Tibial artery (tissue), 4 donors: ENCODE measurements around the gene KRT4.

ENCODE experiments used
- DNase-seq, 2 donors: peaks; one replicate each; pipeline ENCODE4 v3.0.0-alpha.2; 2019
- H3K27ac ChIP-seq, 2 donors: fragments of 200-600 bp; sonication (generic) in 1 of 2; 1 replicate in 1 of 2; 2 replicates in 1 of 2; pipeline ENCODE4 v1.5.1; 2018 to 2019; ENCODE audit warnings: mild to moderate bottlenecking in 1 of 2
- H3K27me3 ChIP-seq, 2 donors: fragments of 200-600 bp; sonication (generic) in 1 of 2; one replicate each; pipeline versions ENCODE4 v1.5.1 to v1.6.0; 2016 to 2019
- H3K36me3 ChIP-seq, 3 donors: fragments of 200-600 bp; sonication (generic) in 2 of 3; one replicate each; pipeline ENCODE4 v1.5.1; 2016 to 2019; ENCODE audit warnings: mild to moderate bottlenecking in 2 of 3
- H3K4me1 ChIP-seq, 4 donors: fragments of 200-600 bp; sonication (generic) in 2 of 4; 1 replicate in 3 of 4; 2 replicates in 1 of 4; pipeline ENCODE4 v1.5.1; 2016 to 2019
- H3K4me3 ChIP-seq, 2 donors: fragments of 200-600 bp; sonication (generic) in 1 of 2; 1 replicate in 1 of 2; 2 replicates in 1 of 2; pipeline ENCODE4 v1.5.1; 2018 to 2019; ENCODE audit warnings: mild to moderate bottlenecking in 2 of 2
- H3K9me3 ChIP-seq, 3 donors: fragments of 200-600 bp; sonication (generic) in 1 of 3; one replicate each; pipeline ENCODE4 v1.5.1; 2016 to 2019
- intact Hi-C: fragments of 100-400 bp; cut with DNase I; formaldehyde crosslinking; loops from one replicate; pipeline ENCODE4 v1.15.0; 2023; ENCODE audit warnings: low total_unique reads
- TF ChIP-seq, protein P1 (sequence below), 2 experiments: fragments of 200-600 bp in 1 of 2; fragments of 450-650 bp in 1 of 2; IDR thresholded peaks; one replicate each; pipeline ENCODE4 v1.5.1; 2017 to 2019; ENCODE audit warnings: antibody characterized with exemption in 2 of 2, mild to moderate bottlenecking in 1 of 2, moderate library complexity in 1 of 2

The KRT4 gene

DNA sequence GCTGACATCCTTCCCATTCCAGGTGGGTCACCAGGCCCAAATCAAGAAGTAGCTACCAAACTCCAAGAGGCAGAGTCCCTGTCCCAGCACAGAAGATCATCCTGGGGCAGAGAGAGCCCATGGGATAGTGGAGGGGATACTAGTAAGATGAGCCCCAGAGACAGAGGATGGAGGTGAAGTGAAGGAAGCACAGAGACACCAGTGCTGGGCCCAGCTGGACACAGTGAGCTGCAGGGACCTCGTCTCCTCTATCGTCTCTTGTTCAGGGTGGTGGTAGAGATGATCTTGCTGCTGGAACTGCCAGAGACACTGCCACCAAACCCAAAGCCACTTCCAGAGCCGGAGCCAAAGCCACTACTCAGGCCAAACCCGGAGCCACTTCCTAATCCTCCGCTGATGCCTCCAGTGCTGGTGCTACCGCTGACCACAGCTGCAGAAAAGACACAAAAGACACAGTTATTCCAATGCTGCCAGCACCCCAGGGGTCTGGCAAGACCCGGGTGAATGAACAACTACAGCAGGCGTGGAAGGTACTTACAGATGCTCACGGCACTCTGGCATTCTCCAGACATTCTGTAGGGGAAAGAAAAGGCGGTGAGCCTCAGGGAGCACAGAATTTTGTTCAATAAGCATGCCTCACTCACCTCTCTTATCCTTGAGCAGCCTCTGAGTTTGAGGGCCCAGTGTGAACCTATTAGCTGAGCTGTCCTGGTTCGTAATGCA lies 6.9 kb downstream of the KRT4 start:
- TF ChIP-seq, protein P1, sequence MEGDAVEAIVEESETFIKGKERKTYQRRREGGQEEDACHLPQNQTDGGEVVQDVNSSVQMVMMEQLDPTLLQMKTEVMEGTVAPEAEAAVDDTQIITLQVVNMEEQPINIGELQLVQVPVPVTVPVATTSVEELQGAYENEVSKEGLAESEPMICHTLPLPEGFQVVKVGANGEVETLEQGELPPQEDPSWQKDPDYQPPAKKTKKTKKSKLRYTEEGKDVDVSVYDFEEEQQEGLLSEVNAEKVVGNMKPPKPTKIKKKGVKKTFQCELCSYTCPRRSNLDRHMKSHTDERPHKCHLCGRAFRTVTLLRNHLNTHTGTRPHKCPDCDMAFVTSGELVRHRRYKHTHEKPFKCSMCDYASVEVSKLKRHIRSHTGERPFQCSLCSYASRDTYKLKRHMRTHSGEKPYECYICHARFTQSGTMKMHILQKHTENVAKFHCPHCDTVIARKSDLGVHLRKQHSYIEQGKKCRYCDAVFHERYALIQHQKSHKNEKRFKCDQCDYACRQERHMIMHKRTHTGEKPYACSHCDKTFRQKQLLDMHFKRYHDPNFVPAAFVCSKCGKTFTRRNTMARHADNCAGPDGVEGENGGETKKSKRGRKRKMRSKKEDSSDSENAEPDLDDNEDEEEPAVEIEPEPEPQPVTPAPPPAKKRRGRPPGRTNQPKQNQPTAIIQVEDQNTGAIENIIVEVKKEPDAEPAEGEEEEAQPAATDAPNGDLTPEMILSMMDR (IDR thresholded peaks at IDR 0.05) = no peak
- H3K27ac ChIP-seq = no peak overlapping the region
- H3K9me3 ChIP-seq = no peaks in the 10 kb centered on the region
- intact Hi-C loops = no loop called here
- H3K36me3 ChIP-seq = no peaks in the 10 kb centered on the region
- no peak for DNase-seq
- no peaks in the 10 kb centered on the region for H3K4me1 ChIP-seq
- no peak overlapping the region for H3K4me3 ChIP-seq
- peaks cover 0 to 6% of the 10 kb centered on the region in 2 donors for H3K27me3 ChIP-seq

DNA sequence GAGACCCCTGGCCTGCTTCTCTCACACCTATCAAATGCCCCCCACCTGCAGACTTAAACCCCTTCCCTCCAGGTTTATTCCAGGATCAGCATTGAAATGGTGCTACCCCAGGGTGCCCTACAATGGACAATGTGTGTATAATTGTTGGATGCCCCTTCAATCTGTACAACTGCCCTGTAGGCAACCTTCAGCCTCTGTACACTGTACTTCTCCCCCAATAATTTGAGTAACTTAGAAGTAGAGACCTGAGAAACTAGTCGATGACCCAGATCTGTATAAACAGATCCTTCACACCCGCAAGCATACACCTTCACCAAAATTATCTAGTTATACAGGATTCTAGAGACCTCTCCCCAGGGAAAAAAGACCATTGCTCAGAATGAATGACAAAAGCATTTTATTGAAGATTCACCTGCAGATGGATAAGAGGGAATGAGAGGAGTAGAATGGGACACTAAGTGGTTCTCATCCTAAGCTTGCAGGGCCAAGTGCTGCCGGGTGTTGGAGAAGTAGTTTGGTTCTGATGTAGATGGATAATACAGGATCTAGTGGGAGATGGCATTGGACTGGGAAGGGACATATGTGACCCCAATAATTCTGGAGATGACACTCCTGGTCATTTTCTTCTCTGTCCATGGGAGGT lies 7.6 kb downstream of the KRT4 start:
- peaks cover 0 to 6% of the 10 kb centered on the region in 2 donors for H3K27me3 ChIP-seq
- intact Hi-C loops = no loop called here
- H3K27ac ChIP-seq = no peak overlapping the region
- H3K9me3 ChIP-seq = no peaks in the 10 kb centered on the region
- no peak overlapping the region for H3K4me3 ChIP-seq
- TF ChIP-seq, protein P1 (IDR thresholded peaks at IDR 0.05) = no peak
- no peaks in the 10 kb centered on the region for H3K36me3 ChIP-seq
- no peaks in the 10 kb centered on the region for H3K4me1 ChIP-seq
- DNase-seq = no peak

DNA sequence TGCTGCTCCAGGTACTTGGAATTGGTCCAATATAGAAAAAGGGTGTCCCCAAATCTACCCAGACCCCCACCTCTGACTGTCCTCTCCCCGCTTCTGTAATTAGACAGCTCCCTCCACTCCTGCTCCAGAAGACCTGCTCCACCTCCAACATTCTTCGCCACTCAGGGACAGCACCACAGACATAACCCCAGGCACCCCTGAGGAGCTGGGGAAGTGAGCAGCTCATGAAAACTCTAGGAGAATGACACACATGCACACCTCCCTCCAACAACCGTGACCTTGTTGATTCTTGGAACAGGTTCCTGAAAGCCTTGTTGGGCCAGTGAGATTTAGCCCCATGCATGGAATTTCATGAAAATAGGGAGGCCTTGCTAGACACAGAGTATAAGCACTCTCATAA lies 8.2 kb downstream of the KRT4 start:
- TF ChIP-seq, protein P1 (IDR thresholded peaks at IDR 0.05) = no peak
- intact Hi-C loops = no loop called here
- Histone ChIP-seq H3K27me3 (peaks cover 0 to 6% of the 10 kb centered on the region in 2 donors), H3K4me1 (no peaks in the 10 kb centered on the region), H3K4me3 (no peak overlapping the region), H3K36me3 (no peaks in the 10 kb centered on the region), H3K9me3 (no peaks in the 10 kb centered on the region), H3K27ac (no peak overlapping the region)
- DNase-seq = no peak

DNA sequence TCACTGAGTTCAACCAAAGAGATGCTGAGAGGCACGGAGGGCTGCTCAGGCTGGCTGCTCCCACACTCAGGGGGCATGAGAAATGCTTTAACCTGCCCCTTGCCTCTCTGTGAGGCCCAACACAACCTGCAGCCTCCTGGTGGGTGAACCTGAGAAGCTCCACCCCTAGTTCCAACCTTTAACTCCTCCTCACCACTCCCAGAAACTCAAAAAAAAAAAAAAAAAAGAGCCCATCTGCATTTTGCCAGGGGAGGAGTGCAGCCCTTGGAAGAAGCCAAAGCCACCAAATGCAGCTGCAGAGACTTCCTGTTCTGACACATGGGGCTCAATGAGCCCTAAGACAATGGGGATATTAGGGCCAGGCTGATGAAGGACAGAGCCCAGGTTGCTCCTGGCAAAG lies 8.9 kb downstream of the KRT4 start:
- TF ChIP-seq, protein P1 (IDR thresholded peaks at IDR 0.05) = no peak
- H3K9me3 ChIP-seq = no peaks in the 10 kb centered on the region
- no peaks in the 10 kb centered on the region for H3K4me1 ChIP-seq
- no peaks in the 10 kb centered on the region for H3K36me3 ChIP-seq
- no peak overlapping the region for H3K4me3 ChIP-seq
- no peak for DNase-seq
- intact Hi-C loops = no loop called here
- no peak overlapping the region for H3K27ac ChIP-seq
- H3K27me3 ChIP-seq = peaks cover 0 to 6% of the 10 kb centered on the region in 2 donors

DNA sequence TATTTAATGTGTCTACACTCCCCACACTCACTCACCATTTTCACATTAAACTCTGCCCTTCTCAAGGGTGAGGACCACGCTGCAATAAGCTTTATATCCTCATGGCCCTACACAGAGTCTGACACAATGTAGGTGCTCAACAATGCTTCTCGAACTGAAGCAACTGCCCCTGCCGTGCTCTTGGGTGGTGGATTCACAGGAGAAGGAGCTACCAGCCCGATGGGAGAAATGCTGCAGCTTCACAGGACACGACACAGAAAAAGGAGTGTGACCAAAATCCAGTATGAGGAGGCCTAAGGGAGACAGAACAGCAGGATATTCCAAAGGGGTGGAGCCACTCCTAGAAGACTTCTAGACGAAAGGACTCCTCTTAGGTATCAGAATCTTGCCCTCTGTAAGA lies 11.5 kb downstream of the KRT4 start:
- TF ChIP-seq, protein P1 (IDR thresholded peaks at IDR 0.05) = no peak

More for the DNA sequence above, 11.5 kb downstream of the KRT4 start:
- no peak overlapping the region for H3K4me3 ChIP-seq
- H3K36me3 ChIP-seq = no peaks in the 10 kb centered on the region
- no peak overlapping the region for H3K27ac ChIP-seq
- intact Hi-C loops = no loop called here
- H3K9me3 ChIP-seq = no peaks in the 10 kb centered on the region
- no peaks in the 10 kb centered on the region for H3K27me3 ChIP-seq
- peak in 1 of 2 donors; percentile 10 for DNase-seq
- H3K4me1 ChIP-seq = no peaks in the 10 kb centered on the region
